GM15510 (cell line): ENCODE data around the gene CD58.

Experiments used
- POLR2A ChIP-seq: IDR thresholded peaks from 3 replicates; pipeline ENCODE4 v1.6.1; 2011; ENCODE audit warnings: borderline replicate concordance; ENCODE audit not compliant: insufficient read length; ENCODE audit errors: extremely low read depth

The CD58 gene

GRCh38 chr1:116571215-116571919 is 541 bp upstream of the CD58 start:
- TF ChIP-seq POLR2A, result no peak

GRCh38 chr1:116569776-116570357 is 959 bp downstream of the CD58 start:
- TF ChIP-seq POLR2A, result no peak

GRCh38 chr1:116569381-116569670 is 1.5 kb downstream of the CD58 start:
- TF ChIP-seq POLR2A, result peak; percentile 5

GRCh38 chr1:116568662-116569380 is 2.0 kb downstream of the CD58 start:
- peak; percentile 43 for TF ChIP-seq POLR2A

GRCh38 chr1:116567790-116568661 is 2.8 kb downstream of the CD58 start:
- no peak for TF ChIP-seq POLR2A

GRCh38 chr1:116565222-116565621 is 5.6 kb downstream of the CD58 start:
- TF ChIP-seq POLR2A, result no peak

- no peak for TF ChIP-seq POLR2A
These were observed 6.4 kb downstream of the CD58 start for GRCh38 chr1:116564426-116564825.

GRCh38 chr1:116561563-116561962 is 9.3 kb downstream of the CD58 start:
- no peak for TF ChIP-seq POLR2A

GRCh38 chr1:116560704-116561490 is 9.9 kb downstream of the CD58 start:
- no peak for TF ChIP-seq POLR2A

- peak; percentile 40 for TF ChIP-seq POLR2A
These were observed 11.5 kb downstream of the CD58 start for GRCh38 chr1:116559304-116559761.

- TF ChIP-seq POLR2A, result no peak
These were observed 12.3 kb downstream of the CD58 start for GRCh38 chr1:116558571-116558970.

- no peak for TF ChIP-seq POLR2A
These were observed 12.7 kb downstream of the CD58 start for GRCh38 chr1:116558140-116558549.

GRCh38 chr1:116557323-116557878 is 13.4 kb downstream of the CD58 start:
- TF ChIP-seq POLR2A, result no peak

- peak; percentile 49 for TF ChIP-seq POLR2A
These were observed 14.4 kb downstream of the CD58 start for GRCh38 chr1:116556289-116557006.

- TF ChIP-seq POLR2A, result no peak
These were observed 15.9 kb downstream of the CD58 start for GRCh38 chr1:116554924-116555323.
